Measurements from ENCODE around the gene SAV1.

SAV1 gene

GRCh38 chr14:50605766-50606165 lies 62.3 kb downstream of the SAV1 start:
- DNase-seq, result no peak

GRCh38 chr14:50603565-50603964 lies 64.5 kb downstream of the SAV1 start:
- DNase-seq, result no peak

GRCh38 chr14:50602035-50602434 lies 66.1 kb downstream of the SAV1 start:
- no peak for DNase-seq

- DNase-seq, result no peak
Measured at GRCh38 chr14:50601394-50601793, 66.7 kb downstream of the SAV1 start.

GRCh38 chr14:50600849-50601248 lies 67.3 kb downstream of the SAV1 start:
- no peak for DNase-seq

- DNase-seq, result no peak
Measured at GRCh38 chr14:50599700-50600444, 68.2 kb downstream of the SAV1 start.

- DNase-seq, result no peak
Measured at GRCh38 chr14:50598765-50599164, 69.3 kb downstream of the SAV1 start.

GRCh38 chr14:50594577-50595316 lies 73.4 kb downstream of the SAV1 start:
- DNase-seq, result no peak

GRCh38 chr14:50590464-50590863 lies 77.6 kb downstream of the SAV1 start:
- DNase-seq, result no peak
